ENCODE measurements around the gene CELF2.

CELF2 gene

GRCh38 chr10:11353006-11353896 lies 335.6 kb downstream of the CELF2 start:
- no peak for TF ChIP-seq CTCF (IDR thresholded peaks at IDR 0.05)

GRCh38 chr10:11354823-11355222 lies 337.2 kb downstream of the CELF2 start:
- TF ChIP-seq CTCF (IDR thresholded peaks at IDR 0.05), result no peak

GRCh38 chr10:11355592-11355991 lies 337.9 kb downstream of the CELF2 start:
- no peak for TF ChIP-seq CTCF (IDR thresholded peaks at IDR 0.05)

GRCh38 chr10:11357439-11357838 lies 339.8 kb downstream of the CELF2 start:
- no peak for TF ChIP-seq CTCF (IDR thresholded peaks at IDR 0.05)

GRCh38 chr10:11358011-11358410 lies 340.3 kb downstream of the CELF2 start:
- no peak for TF ChIP-seq CTCF (IDR thresholded peaks at IDR 0.05)

GRCh38 chr10:11358923-11359575 lies 341.4 kb downstream of the CELF2 start:
- no peak for TF ChIP-seq CTCF (IDR thresholded peaks at IDR 0.05)

GRCh38 chr10:11359869-11360268 lies 342.2 kb downstream of the CELF2 start:
- TF ChIP-seq CTCF (IDR thresholded peaks at IDR 0.05), result no peak

All from LNCAP (cell line).